HL-60 (cell line): ENCODE measurements around the gene FHIT.

Experiments
- GABPA ChIP-seq: IDR thresholded peaks from 2 replicates; pipeline ENCODE4 v1.6.1; 2012; ENCODE audit warnings: low read depth
- POLR2AphosphoS5 ChIP-seq: IDR thresholded peaks from 2 replicates; pipeline ENCODE4 v1.6.1; 2012; ENCODE audit warnings: low read depth
- SPI1 ChIP-seq: IDR thresholded peaks from 2 replicates; pipeline ENCODE4 v1.6.1; 2012; ENCODE audit warnings: low read depth, mild to moderate bottlenecking, borderline replicate concordance
- TF ChIP-seq, protein P1 (sequence below): IDR thresholded peaks from one replicate; pipeline ENCODE4 v1.5.1; 2011; ENCODE audit warnings: low read length, control low read depth, inconsistent platforms; ENCODE audit not compliant: insufficient read depth
- TF ChIP-seq, protein P2 (sequence below): IDR thresholded peaks from 2 replicates; pipeline ENCODE4 v1.6.1; 2012; ENCODE audit warnings: low read depth; ENCODE audit not compliant: insufficient replicate concordance

DNA sequence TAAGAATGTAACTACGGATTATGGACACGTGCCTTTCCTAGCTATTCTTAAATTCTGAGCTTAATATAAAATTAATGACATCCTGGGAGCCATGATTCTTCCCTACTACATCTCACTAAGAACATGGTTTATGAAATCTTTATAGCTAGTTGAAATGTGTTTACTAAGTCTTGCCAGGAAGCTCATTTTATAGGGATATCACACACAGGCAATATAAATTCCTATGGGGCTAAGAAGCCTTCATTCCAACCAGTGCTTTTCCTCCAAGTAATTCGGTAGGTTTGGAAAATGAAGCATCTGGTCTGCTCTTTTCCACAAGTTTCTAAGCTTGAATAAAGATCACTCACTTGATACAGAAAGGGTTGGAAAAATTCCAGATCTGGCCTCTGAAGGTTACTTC, 802.6 kb downstream of the FHIT start:
- TF ChIP-seq GABPA (no peak), SPI1 (no peak), POLR2AphosphoS5 (no peak)
- TF ChIP-seq, protein P1, sequence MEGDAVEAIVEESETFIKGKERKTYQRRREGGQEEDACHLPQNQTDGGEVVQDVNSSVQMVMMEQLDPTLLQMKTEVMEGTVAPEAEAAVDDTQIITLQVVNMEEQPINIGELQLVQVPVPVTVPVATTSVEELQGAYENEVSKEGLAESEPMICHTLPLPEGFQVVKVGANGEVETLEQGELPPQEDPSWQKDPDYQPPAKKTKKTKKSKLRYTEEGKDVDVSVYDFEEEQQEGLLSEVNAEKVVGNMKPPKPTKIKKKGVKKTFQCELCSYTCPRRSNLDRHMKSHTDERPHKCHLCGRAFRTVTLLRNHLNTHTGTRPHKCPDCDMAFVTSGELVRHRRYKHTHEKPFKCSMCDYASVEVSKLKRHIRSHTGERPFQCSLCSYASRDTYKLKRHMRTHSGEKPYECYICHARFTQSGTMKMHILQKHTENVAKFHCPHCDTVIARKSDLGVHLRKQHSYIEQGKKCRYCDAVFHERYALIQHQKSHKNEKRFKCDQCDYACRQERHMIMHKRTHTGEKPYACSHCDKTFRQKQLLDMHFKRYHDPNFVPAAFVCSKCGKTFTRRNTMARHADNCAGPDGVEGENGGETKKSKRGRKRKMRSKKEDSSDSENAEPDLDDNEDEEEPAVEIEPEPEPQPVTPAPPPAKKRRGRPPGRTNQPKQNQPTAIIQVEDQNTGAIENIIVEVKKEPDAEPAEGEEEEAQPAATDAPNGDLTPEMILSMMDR, result no peak
- TF ChIP-seq, protein P2, sequence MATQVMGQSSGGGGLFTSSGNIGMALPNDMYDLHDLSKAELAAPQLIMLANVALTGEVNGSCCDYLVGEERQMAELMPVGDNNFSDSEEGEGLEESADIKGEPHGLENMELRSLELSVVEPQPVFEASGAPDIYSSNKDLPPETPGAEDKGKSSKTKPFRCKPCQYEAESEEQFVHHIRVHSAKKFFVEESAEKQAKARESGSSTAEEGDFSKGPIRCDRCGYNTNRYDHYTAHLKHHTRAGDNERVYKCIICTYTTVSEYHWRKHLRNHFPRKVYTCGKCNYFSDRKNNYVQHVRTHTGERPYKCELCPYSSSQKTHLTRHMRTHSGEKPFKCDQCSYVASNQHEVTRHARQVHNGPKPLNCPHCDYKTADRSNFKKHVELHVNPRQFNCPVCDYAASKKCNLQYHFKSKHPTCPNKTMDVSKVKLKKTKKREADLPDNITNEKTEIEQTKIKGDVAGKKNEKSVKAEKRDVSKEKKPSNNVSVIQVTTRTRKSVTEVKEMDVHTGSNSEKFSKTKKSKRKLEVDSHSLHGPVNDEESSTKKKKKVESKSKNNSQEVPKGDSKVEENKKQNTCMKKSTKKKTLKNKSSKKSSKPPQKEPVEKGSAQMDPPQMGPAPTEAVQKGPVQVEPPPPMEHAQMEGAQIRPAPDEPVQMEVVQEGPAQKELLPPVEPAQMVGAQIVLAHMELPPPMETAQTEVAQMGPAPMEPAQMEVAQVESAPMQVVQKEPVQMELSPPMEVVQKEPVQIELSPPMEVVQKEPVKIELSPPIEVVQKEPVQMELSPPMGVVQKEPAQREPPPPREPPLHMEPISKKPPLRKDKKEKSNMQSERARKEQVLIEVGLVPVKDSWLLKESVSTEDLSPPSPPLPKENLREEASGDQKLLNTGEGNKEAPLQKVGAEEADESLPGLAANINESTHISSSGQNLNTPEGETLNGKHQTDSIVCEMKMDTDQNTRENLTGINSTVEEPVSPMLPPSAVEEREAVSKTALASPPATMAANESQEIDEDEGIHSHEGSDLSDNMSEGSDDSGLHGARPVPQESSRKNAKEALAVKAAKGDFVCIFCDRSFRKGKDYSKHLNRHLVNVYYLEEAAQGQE, result no peak
